GM06990 (cell line): Measurements from ENCODE around the gene DPEP1.

Source experiments
- DNase-seq: peaks from one replicate; pipeline ENCODE4 v3.0.0-alpha.2; 2011; ENCODE audit not compliant: insufficient read length; ENCODE audit errors: extremely low read depth
- H3K27me3 ChIP-seq: replicated peaks from 2 replicates; pipeline ENCODE4 v1.6.0; 2011; ENCODE audit warnings: low read length; ENCODE audit not compliant: control insufficient read depth, insufficient read depth
- H3K36me3 ChIP-seq: 2 replicates; pipeline ENCODE4 v1.5.1; 2011; ENCODE audit warnings: low read length; ENCODE audit not compliant: control insufficient read depth, insufficient read depth
- H3K4me3 ChIP-seq: replicated peaks from 2 replicates; pipeline ENCODE4 v1.5.1; 2011; ENCODE audit warnings: low read depth, mild to moderate bottlenecking, control low read depth, low read length
- CTCF ChIP-seq: IDR thresholded peaks from 2 replicates; pipeline ENCODE4 v1.5.1; 2011; ENCODE audit warnings: low read length, control low read depth, mild to moderate bottlenecking, inconsistent platforms; ENCODE audit not compliant: insufficient read depth, poor library complexity, severe bottlenecking

Gene DPEP1

GRCh38 chr16:89621698-89622409 is 8.4 kb downstream of the DPEP1 start:
- Histone ChIP-seq H3K27me3 (no peaks in the 10 kb centered on the region; the same call in 1 of the 2 replicates), H3K4me3 (no peak overlapping the region), H3K36me3 (no peaks in the 10 kb centered on the region)
- DNase-seq = no peak
- no peak for TF ChIP-seq CTCF

- TF ChIP-seq CTCF = no peak
- DNase-seq = no peak
- no peaks in the 10 kb centered on the region; the same call in 1 of the 2 replicates for H3K27me3 ChIP-seq
- H3K4me3 ChIP-seq = no peak overlapping the region
- no peaks in the 10 kb centered on the region for H3K36me3 ChIP-seq
These were observed 10.2 kb downstream of the DPEP1 start for GRCh38 chr16:89623511-89624261.

GRCh38 chr16:89624777-89625761 is 11.6 kb downstream of the DPEP1 start:
- H3K4me3 ChIP-seq = no peak overlapping the region
- TF ChIP-seq CTCF = no peak
- DNase-seq = no peak
- no peaks in the 10 kb centered on the region for H3K36me3 ChIP-seq
- no peaks in the 10 kb centered on the region; the same call in 1 of the 2 replicates for H3K27me3 ChIP-seq

GRCh38 chr16:89629827-89630610 is 16.6 kb downstream of the DPEP1 start:
- TF ChIP-seq CTCF = no peak
- no peak for DNase-seq
- no peak overlapping the region for H3K4me3 ChIP-seq
- H3K36me3 ChIP-seq = no peaks in the 10 kb centered on the region
- H3K27me3 ChIP-seq = no peaks in the 10 kb centered on the region; the same call in 1 of the 2 replicates
